H9 (cell line): ENCODE data around the gene MALAT1. TPM values are rescaled to one million over a fixed set of nuclear protein-coding genes. Genes with fewer than 3 reads are reported as not detected.

ENCODE experiments used
- DNase-seq: peaks from one replicate; pipeline ENCODE4 v3.0.0-alpha.2; 2017
- H2AFZ ChIP-seq: one replicate; pipeline ENCODE4 v1.6.1; 2013; ENCODE audit warnings: mild to moderate bottlenecking, low read length, control low read depth, moderate library complexity
- H2AK5ac ChIP-seq: 2 replicates; pipeline ENCODE4 v1.6.1; 2013; ENCODE audit warnings: low read length, control low read depth, mixed read lengths; ENCODE audit not compliant: insufficient read length
- H2BK120ac ChIP-seq: one replicate; pipeline ENCODE4 v1.6.1; 2013; ENCODE audit warnings: low read depth, mild to moderate bottlenecking, low read length, control low read depth, inconsistent platforms; ENCODE audit not compliant: poor library complexity, severe bottlenecking
- H2BK12ac ChIP-seq: 2 replicates; pipeline ENCODE4 v1.6.1; 2013; ENCODE audit warnings: low read length, control low read depth, mixed read lengths, low read depth; ENCODE audit not compliant: insufficient read length
- H2BK15ac ChIP-seq: 2 replicates; pipeline ENCODE4 v1.6.1; 2013; ENCODE audit warnings: low read depth, low read length, control low read depth
- H2BK20ac ChIP-seq: one replicate; pipeline ENCODE4 v1.6.1; 2013; ENCODE audit warnings: low read depth, mild to moderate bottlenecking, low read length, control low read depth, inconsistent platforms; ENCODE audit not compliant: poor library complexity, severe bottlenecking
- H2BK5ac ChIP-seq: 2 replicates; pipeline ENCODE4 v1.6.1; 2013; ENCODE audit warnings: low read length, control low read depth, mixed read lengths; ENCODE audit not compliant: insufficient read length
- H3K14ac ChIP-seq: 2 replicates; pipeline ENCODE4 v1.6.1; 2013; ENCODE audit warnings: low read length, control low read depth; ENCODE audit not compliant: insufficient read depth
- H3K18ac ChIP-seq: 2 replicates; pipeline ENCODE4 v1.6.1; 2013; ENCODE audit warnings: low read depth, mild to moderate bottlenecking, mixed read lengths, low read length, control low read depth; ENCODE audit not compliant: insufficient read length
- H3K23ac ChIP-seq: 2 replicates; pipeline ENCODE4 v1.6.1; 2013; ENCODE audit warnings: low read length, control low read depth, mixed read lengths, low read depth; ENCODE audit not compliant: insufficient read length
- H3K23me2 ChIP-seq: 2 replicates; pipeline ENCODE4 v1.6.1; 2013; ENCODE audit warnings: low read depth, mild to moderate bottlenecking, mixed read lengths, low read length, control low read depth; ENCODE audit not compliant: insufficient read length, poor library complexity, severe bottlenecking
- H3K27ac ChIP-seq: 2 replicates; pipeline ENCODE4 v1.5.1; 2013; ENCODE audit warnings: low read length, control low read depth, mixed read lengths, low read depth; ENCODE audit not compliant: insufficient read length
- H3K27me3 ChIP-seq: 2 replicates; pipeline ENCODE4 v1.6.1; 2013; ENCODE audit warnings: low read length, control low read depth, inconsistent platforms; ENCODE audit not compliant: insufficient read depth
- H3K4ac ChIP-seq: 2 replicates; pipeline ENCODE4 v1.6.1; 2013; ENCODE audit warnings: low read depth, mild to moderate bottlenecking, control low read depth, inconsistent platforms, low read length, moderate library complexity
- H3K4me1 ChIP-seq: 2 replicates; pipeline ENCODE4 v1.6.1; 2013; ENCODE audit warnings: low read length, control low read depth, inconsistent platforms; ENCODE audit not compliant: insufficient read depth
- H3K4me2 ChIP-seq: 2 replicates; pipeline ENCODE4 v1.6.1; 2013; ENCODE audit warnings: low read length, control low read depth, mixed read lengths; ENCODE audit not compliant: insufficient read length, insufficient read depth
- H3K56ac ChIP-seq: 2 replicates; pipeline ENCODE4 v1.6.1; 2013; ENCODE audit warnings: low read depth, mild to moderate bottlenecking, mixed read lengths, low read length, control low read depth; ENCODE audit not compliant: insufficient read length
- H3K79me1 ChIP-seq: 2 replicates; pipeline ENCODE4 v1.6.1; 2013; ENCODE audit warnings: low read depth, mild to moderate bottlenecking, moderate library complexity, low read length, control low read depth, inconsistent platforms; ENCODE audit not compliant: insufficient read depth, poor library complexity, severe bottlenecking
- H3K79me2 ChIP-seq: 2 replicates; pipeline ENCODE4 v1.6.1; 2013; ENCODE audit warnings: low read length, control low read depth, inconsistent platforms; ENCODE audit not compliant: insufficient read depth
- H3K9ac ChIP-seq: 2 replicates; pipeline ENCODE4 v1.6.1; 2013; ENCODE audit warnings: low read length, control low read depth, mixed read lengths; ENCODE audit not compliant: insufficient read length; ENCODE audit errors: extremely low read depth
- H3K9me3 ChIP-seq: one replicate; pipeline ENCODE4 v1.6.1; 2013; ENCODE audit warnings: low read depth, low read length, inconsistent platforms; ENCODE audit not compliant: control insufficient read depth
- H3T11ph ChIP-seq: one replicate; pipeline ENCODE4 v1.6.1; 2013; ENCODE audit warnings: mild to moderate bottlenecking, low read length, control low read depth, inconsistent platforms
- H4K20me1 ChIP-seq: one replicate; pipeline ENCODE4 v1.6.1; 2013; ENCODE audit not compliant: control insufficient read depth, insufficient read length, insufficient read depth
- H4K5ac ChIP-seq: 2 replicates; pipeline ENCODE4 v1.6.1; 2013; ENCODE audit warnings: low read depth, mild to moderate bottlenecking, mixed read lengths, low read length, control low read depth; ENCODE audit not compliant: insufficient read length
- H4K8ac ChIP-seq: replicated peaks from 2 replicates; pipeline ENCODE4 v1.6.1; 2013; ENCODE audit warnings: low read length, control low read depth, mixed read lengths, low read depth; ENCODE audit not compliant: insufficient read length
- H4K91ac ChIP-seq: 2 replicates; pipeline ENCODE4 v1.6.1; 2013; ENCODE audit warnings: low read depth, mild to moderate bottlenecking, moderate library complexity, mixed read lengths, low read length, control low read depth; ENCODE audit not compliant: insufficient read length
- H3K27ac Mint-ChIP-seq, 3 experiments: 2 replicates in 2 of 3; 3 replicates in 1 of 3; pipeline ENCODE4 v1.8.0; 2020 to 2021; ENCODE audit warnings: mixed read lengths in 3 of 3, mild to moderate bottlenecking in 1 of 3, moderate library complexity in 1 of 3
- H3K27me3 Mint-ChIP-seq: 2 replicates; pipeline ENCODE4 v1.8.0; 2021; ENCODE audit warnings: low read depth, mild to moderate bottlenecking, moderate library complexity, mixed read lengths
- H3K36me3 Mint-ChIP-seq, 3 experiments: 2 replicates in 2 of 3; 3 replicates in 1 of 3; pipeline ENCODE4 v1.8.0; 2020 to 2021; ENCODE audit warnings: low read depth in 3 of 3, mixed read lengths in 3 of 3; ENCODE audit not compliant: insufficient read depth in 1 of 3
- H3K4me1 Mint-ChIP-seq, 2 experiments: 2 replicates each; pipeline ENCODE4 v1.8.0; 2020; ENCODE audit warnings: mixed read lengths in 2 of 2
- H3K4me3 Mint-ChIP-seq, 2 experiments: 2 replicates in 1 of 2; 3 replicates in 1 of 2; pipeline ENCODE4 v1.8.0; 2020 to 2021; ENCODE audit warnings: mild to moderate bottlenecking in 2 of 2, mixed read lengths in 2 of 2, moderate library complexity in 1 of 2
- H3K9me3 Mint-ChIP-seq, 2 experiments: 2 replicates in 1 of 2; 3 replicates in 1 of 2; pipeline ENCODE4 v1.8.0; 2020; ENCODE audit warnings: mild to moderate bottlenecking in 2 of 2, mixed read lengths in 2 of 2, moderate library complexity in 1 of 2
- total RNA-seq: library from RNA; stranded (reverse); gene quantifications from 2 replicates; pipeline ENCODE4 v1.2.1, GENCODE V29; 2021
- TF ChIP-seq, protein P1 (sequence below): fragments of 200-600 bp; sonication (generic); conservative IDR thresholded peaks from 3 replicates; pipeline ENCODE4 v1.8.0; 2021; ENCODE audit warnings: antibody characterized with exemption, mild to moderate bottlenecking

The MALAT1 gene
- total RNA-seq, 1 experiment from 2014 or later, result 1,934 TPM

DNA sequence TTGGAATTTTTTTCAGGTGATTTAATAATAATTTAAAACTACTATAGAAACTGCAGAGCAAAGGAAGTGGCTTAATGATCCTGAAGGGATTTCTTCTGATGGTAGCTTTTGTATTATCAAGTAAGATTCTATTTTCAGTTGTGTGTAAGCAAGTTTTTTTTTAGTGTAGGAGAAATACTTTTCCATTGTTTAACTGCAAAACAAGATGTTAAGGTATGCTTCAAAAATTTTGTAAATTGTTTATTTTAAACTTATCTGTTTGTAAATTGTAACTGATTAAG, 3.4 kb downstream of the MALAT1 start:
- Histone ChIP-seq H3K79me1 (no peaks in the 10 kb centered on the region), H2AFZ (no peak overlapping the region), H3K27ac (no peak overlapping the region)

More for the DNA sequence above, 3.4 kb downstream of the MALAT1 start:
- Histone ChIP-seq H2BK20ac (no peak overlapping the region), H3T11ph (no peak overlapping the region), H4K5ac (no peak overlapping the region), H2BK5ac (no peak overlapping the region), H3K56ac (no peak overlapping the region), H3K18ac (no peak overlapping the region), H3K79me2 (peaks cover 42% of the 10 kb centered on the region), H2BK120ac (no peak overlapping the region), H3K27me3 (no peaks in the 10 kb centered on the region), H4K20me1 (no peaks in the 10 kb centered on the region), H3K23me2 (peaks cover 22% of the 10 kb centered on the region), H3K14ac (no peak overlapping the region), H3K9ac (peak overlapping the region; percentile 97), H4K91ac (no peak overlapping the region), H3K23ac (no peak overlapping the region), H3K4me2 (peak overlapping the region; percentile 95), H4K8ac (no peak overlapping the region), H2BK12ac (no peak overlapping the region), H2BK15ac (no peak overlapping the region), H3K9me3 (no peaks in the 10 kb centered on the region), H3K4ac (no peak overlapping the region), H3K4me1 (no peaks in the 10 kb centered on the region), H2AK5ac (no peak overlapping the region)
- H3K4me3 Mint-ChIP-seq, result no peak overlapping the region
- no peak overlapping the region; a peak in 2 of 7 replicates for H3K27ac Mint-ChIP-seq
- peaks cover 0 to 33% (median 31%) of the 10 kb centered on the region in 3 experiments; a peak in 5 of 7 replicates for H3K36me3 Mint-ChIP-seq
- peaks cover 2 to 3% of the 10 kb centered on the region in 2 experiments; a peak in 3 of 5 replicates for H3K9me3 Mint-ChIP-seq
- TF ChIP-seq, protein P1, sequence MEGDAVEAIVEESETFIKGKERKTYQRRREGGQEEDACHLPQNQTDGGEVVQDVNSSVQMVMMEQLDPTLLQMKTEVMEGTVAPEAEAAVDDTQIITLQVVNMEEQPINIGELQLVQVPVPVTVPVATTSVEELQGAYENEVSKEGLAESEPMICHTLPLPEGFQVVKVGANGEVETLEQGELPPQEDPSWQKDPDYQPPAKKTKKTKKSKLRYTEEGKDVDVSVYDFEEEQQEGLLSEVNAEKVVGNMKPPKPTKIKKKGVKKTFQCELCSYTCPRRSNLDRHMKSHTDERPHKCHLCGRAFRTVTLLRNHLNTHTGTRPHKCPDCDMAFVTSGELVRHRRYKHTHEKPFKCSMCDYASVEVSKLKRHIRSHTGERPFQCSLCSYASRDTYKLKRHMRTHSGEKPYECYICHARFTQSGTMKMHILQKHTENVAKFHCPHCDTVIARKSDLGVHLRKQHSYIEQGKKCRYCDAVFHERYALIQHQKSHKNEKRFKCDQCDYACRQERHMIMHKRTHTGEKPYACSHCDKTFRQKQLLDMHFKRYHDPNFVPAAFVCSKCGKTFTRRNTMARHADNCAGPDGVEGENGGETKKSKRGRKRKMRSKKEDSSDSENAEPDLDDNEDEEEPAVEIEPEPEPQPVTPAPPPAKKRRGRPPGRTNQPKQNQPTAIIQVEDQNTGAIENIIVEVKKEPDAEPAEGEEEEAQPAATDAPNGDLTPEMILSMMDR, result no peak
- peaks cover 32 to 43% of the 10 kb centered on the region in 2 experiments for H3K4me1 Mint-ChIP-seq
- no peak for DNase-seq
- H3K27me3 Mint-ChIP-seq, result no peaks in the 10 kb centered on the region
